Endothelial cell of umbilical vein (primary cell): ENCODE data around the gene CNTNAP2. TPM values are rescaled to one million over a fixed set of nuclear protein-coding genes. Genes with fewer than 3 reads are reported as not detected.
A peak's percentile ranks its signal among the peaks of the same experiment; 100 is the strongest.

Source experiments
- BruUV-seq: library from RNA; stranded (reverse); fragments of 400-500 nt; replicated peaks from 2 replicates; lab custom pipeline; 2021; lab: Mats Ljungman, UMichigan
- CTCF ChIA-PET: fragments of 300-600, 350-600 bp; sonication (Branson Sonifier 250); formaldehyde crosslinking; loops from one replicate; lab custom pipeline; 2021; ENCODE audit warnings: antibody characterized with exemption, inconsistent platforms; lab: Charles Lee
- POLR2A ChIA-PET: fragments of 300-600, 350-600 bp; sonication (Branson Sonifier 250); formaldehyde crosslinking; loops from one replicate; lab custom pipeline; 2021; ENCODE audit warnings: antibody characterized with exemption, inconsistent platforms; lab: Charles Lee
- DNase-seq: peaks from one replicate; pipeline ENCODE4 v3.0.0-alpha.2; 2011; ENCODE audit warnings: low read depth, low spot score
- FAIRE-seq: peaks from 2 replicates; lab custom pipeline; 2011; peaks lifted over from hg19 to GRCh38; lab: Jason Lieb, UNC
- H2AFZ ChIP-seq: 2 replicates; pipeline ENCODE4 v1.6.0; 2012; ENCODE audit warnings: low read depth, low read length, control low read depth, inconsistent platforms
- H3K27ac ChIP-seq: 2 replicates; pipeline ENCODE4 v1.5.1; 2011; ENCODE audit warnings: low read depth, mild to moderate bottlenecking, control low read depth, low read length, moderate library complexity; ENCODE audit not compliant: insufficient read depth
- H3K27me3 ChIP-seq, 2 experiments: 2 replicates each; pipeline versions ENCODE4 v1.6.0 to v1.6.1; 2011; ENCODE audit warnings: low read length in 2 of 2, mixed read lengths in 1 of 2; ENCODE audit not compliant: control insufficient read depth in 2 of 2, insufficient read depth in 2 of 2
- H3K36me3 ChIP-seq, 2 experiments: 2 replicates in 1 of 2; 3 replicates in 1 of 2; pipeline ENCODE4 v1.5.1; 2011; ENCODE audit warnings: low read length in 2 of 2, mild to moderate bottlenecking in 1 of 2, moderate library complexity in 1 of 2; ENCODE audit not compliant: control insufficient read depth in 2 of 2, insufficient read depth in 2 of 2; ENCODE audit errors: extremely low read depth in 1 of 2
- H3K4me1 ChIP-seq: 3 replicates; pipeline ENCODE4 v1.5.1; 2011; ENCODE audit warnings: mild to moderate bottlenecking, low read length; ENCODE audit not compliant: control insufficient read depth, insufficient read depth; ENCODE audit errors: extremely low read depth
- H3K4me2 ChIP-seq: 2 replicates; pipeline ENCODE4 v1.6.1; 2011; ENCODE audit warnings: low read length, control low read depth, mixed read lengths; ENCODE audit not compliant: insufficient read depth
- H3K4me3 ChIP-seq, 3 experiments: fragments of 200-600 bp in 1 of 3; sonication (generic), shearing (Covaris generic) in 1 of 3; replicated peaks in 1 of 3; 2 replicates each; pipeline ENCODE4 v1.5.1; 2011 to 2016; ENCODE audit warnings: control low read depth in 3 of 3, low read length in 3 of 3, mild to moderate bottlenecking in 2 of 3, inconsistent platforms in 1 of 3, low read depth in 1 of 3, moderate library complexity in 1 of 3; ENCODE audit not compliant: insufficient read depth in 1 of 3
- H3K79me2 ChIP-seq: 2 replicates; pipeline ENCODE4 v1.6.0; 2012; ENCODE audit warnings: low read length, inconsistent platforms; ENCODE audit not compliant: control insufficient read depth, insufficient read depth
- H3K9ac ChIP-seq: replicated peaks from 2 replicates; pipeline ENCODE3; 2011; ENCODE audit warnings: low read length, control low read depth; ENCODE audit not compliant: insufficient read depth; ENCODE audit errors: extremely low read depth
- H3K9me1 ChIP-seq: replicated peaks from 3 replicates; pipeline ENCODE4 v1.6.0; 2011; ENCODE audit warnings: mild to moderate bottlenecking, low read length; ENCODE audit not compliant: control insufficient read depth, insufficient read depth; ENCODE audit errors: extremely low read depth
- H3K9me3 ChIP-seq: replicated peaks from 2 replicates; pipeline ENCODE4 v1.5.1; 2012; ENCODE audit warnings: low read length, inconsistent platforms; ENCODE audit not compliant: control insufficient read depth, insufficient read depth
- H4K20me1 ChIP-seq: replicated peaks from 2 replicates; pipeline ENCODE3; 2011; ENCODE audit warnings: mild to moderate bottlenecking, low read length; ENCODE audit not compliant: control insufficient read depth, insufficient read depth; ENCODE audit errors: extremely low read depth
- FOS ChIP-seq: IDR thresholded peaks from 2 replicates; pipeline ENCODE4 v1.6.1; 2011; ENCODE audit warnings: mild to moderate bottlenecking, low read length, moderate library complexity, borderline replicate concordance; ENCODE audit not compliant: insufficient read depth
- GATA2 ChIP-seq: IDR thresholded peaks from 2 replicates; pipeline ENCODE4 v1.7.0; 2011; ENCODE audit warnings: low read depth, mild to moderate bottlenecking, moderate library complexity, mixed read lengths, low read length; ENCODE audit not compliant: insufficient read length, insufficient read depth
- MYC ChIP-seq: IDR thresholded peaks from one replicate; pipeline ENCODE4 v1.6.1; 2011; ENCODE audit warnings: mild to moderate bottlenecking, low read depth, low read length
- POLR2A ChIP-seq: IDR thresholded peaks from 2 replicates; pipeline ENCODE4 v1.6.1; 2012; ENCODE audit warnings: low read depth, mild to moderate bottlenecking, control low read depth, low read length
- POLR2AphosphoS5 ChIP-seq: IDR thresholded peaks from 2 replicates; pipeline ENCODE4 v1.6.1; 2012; ENCODE audit warnings: low read depth, mild to moderate bottlenecking, control low read depth, low read length, moderate library complexity; ENCODE audit not compliant: insufficient read depth
- dilution Hi-C: fragments of 300-500 bp; cut with MboI; formaldehyde crosslinking; loops from one replicate; pipeline ENCODE4 v1.15.0; 2019; ENCODE audit warnings: low sequenced_read_pairs; ENCODE audit not compliant: extremely low pct_ligation_motif_present
- intact Hi-C: fragments of 100-400 bp; cut with micrococcal nuclease; formaldehyde crosslinking; loops from one replicate; pipeline ENCODE4 v1.10.0; 2022
- polyA plus RNA-seq, 4 experiments: library from polyadenylated mRNA; depleted of rRNA in 3 of 4; stranded (reverse) in 3 of 4; unstranded in 1 of 4; fragments of >200 nt; gene quantifications; 2 replicates each; pipeline versions ENCODE4 v1.2.1 to v1.2.3, GENCODE V29; 2011 to 2012; ENCODE audit warnings: missing spikeins in 1 of 4
- total RNA-seq: library from RNA; stranded (reverse); gene quantifications from 2 replicates; pipeline ENCODE4 v1.2.3, GENCODE V29; 2021
- TF ChIP-seq, protein P1 (sequence below): IDR thresholded peaks from 2 replicates; pipeline ENCODE4 v1.6.1; 2011; ENCODE audit not compliant: insufficient read depth, insufficient read length
- TF ChIP-seq, protein P2 (sequence below), 2 donors: IDR thresholded peaks; 1 replicate in 1 of 2; 2 replicates in 1 of 2; pipeline ENCODE4 v1.5.1; 2011; ENCODE audit warnings: low read length in 2 of 2, mild to moderate bottlenecking in 2 of 2, moderate library complexity in 2 of 2, control low read depth in 1 of 2, inconsistent platforms in 1 of 2, low read depth in 1 of 2; ENCODE audit not compliant: insufficient read depth in 1 of 2; ENCODE audit errors: extremely low read depth in 1 of 2

CNTNAP2 gene
- total and polyA plus RNA-seq, 2 donors (not counting 3 experiments of a cell fraction or from before 2014, with no cell fraction given), result not detected

DNA sequence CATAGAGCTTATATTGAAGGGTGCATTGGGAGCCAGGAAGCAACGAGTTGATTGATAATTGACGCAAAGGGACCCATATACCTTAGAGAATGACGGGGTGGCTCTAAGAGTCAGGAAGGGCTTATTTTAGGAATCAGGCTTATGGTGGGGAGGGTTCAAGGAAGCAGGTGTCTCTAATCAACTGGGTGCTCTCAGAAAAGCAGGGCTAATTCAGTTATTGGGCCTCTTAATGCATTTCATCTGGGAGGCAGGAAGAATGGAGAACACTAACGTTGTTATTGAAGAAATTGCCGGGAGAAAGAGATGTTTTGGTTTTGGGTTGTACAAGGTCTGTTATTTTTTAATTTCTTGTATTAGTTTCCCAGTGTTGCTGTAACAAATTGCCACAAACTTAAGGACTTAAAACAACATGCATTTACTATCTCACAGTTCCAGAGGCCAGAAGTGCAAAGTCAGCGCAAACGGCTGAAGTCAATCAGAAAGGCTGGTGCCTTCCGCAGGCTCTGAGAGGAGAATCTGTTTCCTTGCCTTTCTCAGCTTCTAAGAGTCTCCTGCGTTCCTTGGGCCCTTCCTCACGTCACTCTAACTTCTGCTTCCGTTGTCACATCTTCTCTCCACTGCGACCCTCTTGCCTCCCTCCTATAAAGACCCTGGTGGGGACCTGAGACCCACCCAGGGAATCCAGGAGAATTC is 2145.5 kb downstream of the CNTNAP2 start:
- no peak for FAIRE-seq

DNA sequence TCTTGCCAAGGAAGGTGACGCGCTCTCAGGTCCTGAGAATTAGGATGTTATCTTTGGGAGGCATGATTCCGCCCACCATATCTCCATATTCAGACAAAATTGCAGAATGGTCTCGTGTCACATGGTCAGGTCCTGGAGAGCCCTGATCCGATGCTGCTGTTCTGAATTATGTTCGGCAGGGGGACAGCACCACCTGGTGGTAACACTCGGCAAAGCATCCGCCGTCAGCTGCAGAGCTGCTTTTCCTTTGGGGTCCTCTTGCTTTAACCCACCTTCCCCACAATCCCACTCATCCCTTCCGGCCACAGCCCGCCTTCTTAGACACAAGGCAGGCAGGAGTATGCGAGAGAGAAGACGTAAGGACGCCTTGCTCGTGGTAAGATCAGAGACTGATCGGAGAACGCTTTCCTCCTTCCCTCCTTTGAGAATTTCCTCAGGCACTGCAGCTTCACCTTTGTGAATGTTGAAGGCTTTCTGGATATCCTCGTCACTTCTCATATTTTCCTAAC is 2146.2 kb downstream of the CNTNAP2 start:
- no peaks in the 10 kb centered on the region for H3K9me1 ChIP-seq
- no peaks in the 10 kb centered on the region for H3K4me1 ChIP-seq
- H3K79me2 ChIP-seq, result no peaks in the 10 kb centered on the region
- CTCF ChIA-PET, result no interaction called here
- DNase-seq, result peak; percentile 12
- H2AFZ ChIP-seq, result no peak overlapping the region
- POLR2A ChIA-PET, result no interaction called here
- TF ChIP-seq, protein P1, sequence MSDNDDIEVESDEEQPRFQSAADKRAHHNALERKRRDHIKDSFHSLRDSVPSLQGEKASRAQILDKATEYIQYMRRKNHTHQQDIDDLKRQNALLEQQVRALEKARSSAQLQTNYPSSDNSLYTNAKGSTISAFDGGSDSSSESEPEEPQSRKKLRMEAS, result no peak
- no peak for TF ChIP-seq MYC
- TF ChIP-seq POLR2A, result no peak
- TF ChIP-seq POLR2AphosphoS5, result no peak
- no peak for TF ChIP-seq GATA2
- TF ChIP-seq, protein P2, sequence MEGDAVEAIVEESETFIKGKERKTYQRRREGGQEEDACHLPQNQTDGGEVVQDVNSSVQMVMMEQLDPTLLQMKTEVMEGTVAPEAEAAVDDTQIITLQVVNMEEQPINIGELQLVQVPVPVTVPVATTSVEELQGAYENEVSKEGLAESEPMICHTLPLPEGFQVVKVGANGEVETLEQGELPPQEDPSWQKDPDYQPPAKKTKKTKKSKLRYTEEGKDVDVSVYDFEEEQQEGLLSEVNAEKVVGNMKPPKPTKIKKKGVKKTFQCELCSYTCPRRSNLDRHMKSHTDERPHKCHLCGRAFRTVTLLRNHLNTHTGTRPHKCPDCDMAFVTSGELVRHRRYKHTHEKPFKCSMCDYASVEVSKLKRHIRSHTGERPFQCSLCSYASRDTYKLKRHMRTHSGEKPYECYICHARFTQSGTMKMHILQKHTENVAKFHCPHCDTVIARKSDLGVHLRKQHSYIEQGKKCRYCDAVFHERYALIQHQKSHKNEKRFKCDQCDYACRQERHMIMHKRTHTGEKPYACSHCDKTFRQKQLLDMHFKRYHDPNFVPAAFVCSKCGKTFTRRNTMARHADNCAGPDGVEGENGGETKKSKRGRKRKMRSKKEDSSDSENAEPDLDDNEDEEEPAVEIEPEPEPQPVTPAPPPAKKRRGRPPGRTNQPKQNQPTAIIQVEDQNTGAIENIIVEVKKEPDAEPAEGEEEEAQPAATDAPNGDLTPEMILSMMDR (IDR thresholded peaks at IDR 0.05; ENCODE audit: extremely low read depth in 1 of 2, insufficient read depth in 1 of 2, low read depth in 1 of 2, low read length in 2 of 2), result peak; percentile 68 to 89
- no peak for TF ChIP-seq FOS
- H4K20me1 ChIP-seq, result no peaks in the 10 kb centered on the region
- no peaks in the 10 kb centered on the region for H3K27me3 ChIP-seq
- intact Hi-C loops (loop anchor here (2.0 kb wide), 1 partner anchor 704 kb away; no protein-coding TSS in a partner anchor), dilution Hi-C loops (no loop called here)
- H3K4me3 ChIP-seq, result no peak overlapping the region
- no peak overlapping the region for H3K9ac ChIP-seq
- no peaks in the 10 kb centered on the region for H3K9me3 ChIP-seq
- no peak overlapping the region for H3K4me2 ChIP-seq
- no peaks in the 10 kb centered on the region for H3K36me3 ChIP-seq
- no peak overlapping the region for H3K27ac ChIP-seq
- peak; percentile 63 for FAIRE-seq
- no TSS peak for BruUV-seq

More for the DNA sequence above, 2145.5 kb downstream of the CNTNAP2 start:
- Histone ChIP-seq H2AFZ (no peak overlapping the region), H3K9ac (no peak overlapping the region), H3K36me3 (no peaks in the 10 kb centered on the region), H3K79me2 (no peaks in the 10 kb centered on the region), H3K4me2 (no peak overlapping the region), H3K4me1 (no peaks in the 10 kb centered on the region), H3K27me3 (no peaks in the 10 kb centered on the region), H3K27ac (no peak overlapping the region), H3K4me3 (no peak overlapping the region), H4K20me1 (no peaks in the 10 kb centered on the region), H3K9me1 (no peaks in the 10 kb centered on the region), H3K9me3 (no peaks in the 10 kb centered on the region)
- ChIA-PET POLR2A (no interaction called here), CTCF (no interaction called here)
- no TSS peak for BruUV-seq
- intact Hi-C loops, result loop anchor here (2.0 kb wide), 1 partner anchor 705 kb away; no protein-coding TSS in a partner anchor
- no peak for DNase-seq
- dilution Hi-C loops, result no loop called here
- TF ChIP-seq, protein P1, result no peak
- no peak for TF ChIP-seq POLR2A
- no peak for TF ChIP-seq GATA2
- TF ChIP-seq FOS, result no peak
- TF ChIP-seq MYC, result no peak
